Stimulated activated CD4-positive, alpha-beta T cell treated with anti-CD3 and anti-CD28 coated beads, TNF-alpha, amount 100 ng/mL, for 24 hours (primary cell): ENCODE measurements around the gene CAD.

ENCODE experiments used
- DNase-seq, 3 experiments: peaks; one replicate each; pipeline ENCODE4 v3.0.0-alpha.2; 2020; ENCODE audit warnings: low read depth in 3 of 3

The CAD gene

DNA sequence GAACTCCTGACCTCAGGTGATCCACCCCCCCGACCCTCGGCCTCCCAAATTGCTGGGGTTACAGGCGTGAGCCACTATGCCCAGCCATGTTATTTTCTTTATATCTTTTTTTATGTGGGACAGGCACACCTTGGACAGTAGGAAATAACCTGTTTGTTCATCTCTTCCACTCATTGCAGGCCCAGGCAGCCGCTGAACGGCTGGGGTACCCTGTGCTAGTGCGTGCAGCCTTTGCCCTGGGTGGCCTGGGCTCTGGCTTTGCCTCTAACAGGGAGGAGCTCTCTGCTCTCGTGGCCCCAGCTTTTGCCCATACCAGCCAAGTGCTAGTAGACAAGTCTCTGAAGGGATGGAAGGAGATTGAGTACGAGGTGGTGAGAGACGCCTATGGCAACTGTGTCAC, 8.4 kb downstream of the CAD start:
- no peak for DNase-seq

DNA sequence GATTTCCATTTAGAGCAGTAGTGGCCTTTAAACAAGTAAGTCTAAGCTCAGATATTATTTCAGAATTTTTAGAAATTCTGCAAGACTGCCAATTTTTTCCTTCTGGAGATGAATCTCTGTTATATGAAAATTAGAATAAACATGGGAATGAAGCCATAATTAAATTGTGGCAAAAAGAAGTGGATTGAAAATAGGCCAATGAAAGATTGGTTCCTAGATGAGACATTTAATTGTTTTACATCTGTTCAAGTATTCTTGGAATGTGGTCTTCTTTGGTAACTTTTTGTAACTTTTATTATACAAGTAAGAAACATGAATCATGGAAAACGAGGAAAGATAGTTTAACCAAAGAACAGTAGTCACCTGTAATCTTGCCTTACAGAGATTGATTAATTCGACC, 10.3 kb downstream of the CAD start:
- no peak for DNase-seq

DNA sequence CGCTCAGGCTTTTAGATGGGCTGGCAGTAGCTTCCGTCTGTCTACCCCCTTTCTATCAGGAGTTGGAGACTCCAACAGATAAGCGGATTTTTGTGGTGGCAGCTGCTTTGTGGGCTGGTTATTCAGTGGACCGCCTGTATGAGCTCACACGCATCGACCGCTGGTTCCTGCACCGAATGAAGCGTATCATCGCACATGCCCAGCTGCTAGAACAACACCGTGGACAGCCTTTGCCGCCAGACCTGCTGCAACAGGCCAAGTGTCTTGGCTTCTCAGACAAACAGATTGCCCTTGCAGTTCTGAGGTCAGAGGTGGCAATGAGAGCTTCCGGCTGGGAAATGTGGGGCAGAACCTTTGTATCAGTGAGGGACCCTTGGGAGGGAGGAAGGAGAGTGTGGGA, 14.8 kb downstream of the CAD start:
- DNase-seq = no peak

- no peak for DNase-seq
These were observed 16.2 kb downstream of the CAD start for GRCh38 chr2:27233341-27233740.

DNA sequence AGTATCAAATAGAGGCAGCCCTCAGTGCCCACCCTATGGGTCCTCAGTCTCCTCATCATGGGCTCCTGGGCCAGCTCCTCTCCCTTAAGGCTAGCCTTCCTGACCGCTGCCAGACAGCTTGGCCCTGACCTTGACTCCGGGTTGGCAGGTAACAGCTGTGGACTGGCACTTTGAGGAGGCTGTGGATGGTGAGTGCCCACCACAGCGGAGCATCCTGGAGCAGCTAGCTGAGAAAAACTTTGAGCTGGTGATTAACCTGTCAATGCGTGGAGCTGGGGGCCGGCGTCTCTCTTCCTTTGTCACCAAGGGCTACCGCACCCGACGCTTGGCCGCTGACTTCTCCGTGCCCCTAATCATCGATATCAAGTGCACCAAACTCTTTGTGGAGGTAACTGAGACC, 19.0 kb downstream of the CAD start:
- no peak for DNase-seq

DNA sequence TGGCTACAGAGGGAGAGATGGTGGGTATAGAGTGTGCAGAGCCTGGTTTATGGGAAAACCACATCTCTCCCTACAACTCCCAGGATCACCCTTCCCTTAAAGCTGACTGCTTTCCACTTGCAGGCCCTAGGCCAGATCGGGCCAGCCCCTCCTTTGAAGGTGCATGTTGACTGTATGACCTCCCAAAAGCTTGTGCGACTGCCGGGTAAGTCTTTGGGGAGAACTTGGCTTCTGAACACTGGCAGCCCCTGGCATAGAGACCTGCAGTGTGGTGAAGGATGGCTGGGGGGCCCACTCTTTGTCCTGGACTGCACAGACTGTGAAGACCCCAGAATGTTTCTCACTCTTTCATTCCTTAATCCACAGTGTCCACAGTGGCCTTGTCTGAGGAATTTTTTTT, 19.5 kb downstream of the CAD start:
- no peak for DNase-seq

DNA sequence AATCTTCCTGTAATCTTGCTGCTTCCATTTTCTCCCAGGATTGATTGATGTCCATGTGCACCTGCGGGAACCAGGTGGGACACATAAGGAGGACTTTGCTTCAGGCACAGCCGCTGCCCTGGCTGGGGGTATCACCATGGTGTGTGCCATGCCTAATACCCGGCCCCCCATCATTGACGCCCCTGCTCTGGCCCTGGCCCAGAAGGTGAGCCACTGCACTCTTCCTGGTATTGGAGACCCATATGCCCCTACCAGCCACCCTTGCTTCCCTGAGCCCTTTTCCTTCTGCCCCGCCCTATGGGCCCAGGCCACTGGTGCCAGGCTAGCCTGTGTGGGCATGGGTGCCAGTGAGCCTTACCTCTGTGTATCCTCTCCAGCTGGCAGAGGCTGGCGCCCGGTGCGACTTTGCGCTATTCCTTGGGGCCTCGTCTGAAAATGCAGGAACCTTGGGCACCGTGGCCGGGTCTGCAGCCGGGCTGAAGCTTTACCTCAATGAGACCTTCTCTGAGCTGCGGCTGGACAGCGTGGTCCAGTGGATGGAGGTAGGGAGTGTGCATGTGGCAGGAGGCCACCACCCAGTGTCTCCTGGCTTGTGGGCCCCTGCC, 20.3 kb downstream of the CAD start:
- DNase-seq = no peak

GRCh38 chr2:27238976-27239375, 21.8 kb downstream of the CAD start:
- DNase-seq = no peak

DNA sequence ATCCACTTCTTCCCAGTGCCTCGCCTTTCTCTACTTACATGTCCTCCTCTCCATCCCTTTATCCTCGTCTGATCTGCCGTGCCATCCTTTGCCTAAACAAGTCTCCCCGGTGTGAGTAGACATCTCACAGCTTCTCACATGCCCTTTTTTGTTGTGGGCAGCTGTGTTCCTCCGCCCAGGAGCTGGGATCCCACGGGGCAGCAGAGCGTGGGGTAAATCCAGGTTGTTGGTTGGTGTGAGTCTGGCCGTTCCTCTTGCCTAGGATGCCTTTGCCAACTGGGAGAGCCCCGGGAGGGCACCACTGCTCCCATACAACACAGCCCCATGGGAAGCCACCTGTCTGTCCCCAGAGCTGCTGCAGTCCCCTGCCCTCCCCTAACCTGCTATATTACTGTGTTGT, 23.2 kb downstream of the CAD start:
- DNase-seq = no peak

GRCh38 chr2:27241761-27242613, 24.8 kb downstream of the CAD start:
- no peak for DNase-seq

- DNase-seq = no peak
These were observed 25.4 kb downstream of the CAD start for GRCh38 chr2:27242614-27242951.

DNA sequence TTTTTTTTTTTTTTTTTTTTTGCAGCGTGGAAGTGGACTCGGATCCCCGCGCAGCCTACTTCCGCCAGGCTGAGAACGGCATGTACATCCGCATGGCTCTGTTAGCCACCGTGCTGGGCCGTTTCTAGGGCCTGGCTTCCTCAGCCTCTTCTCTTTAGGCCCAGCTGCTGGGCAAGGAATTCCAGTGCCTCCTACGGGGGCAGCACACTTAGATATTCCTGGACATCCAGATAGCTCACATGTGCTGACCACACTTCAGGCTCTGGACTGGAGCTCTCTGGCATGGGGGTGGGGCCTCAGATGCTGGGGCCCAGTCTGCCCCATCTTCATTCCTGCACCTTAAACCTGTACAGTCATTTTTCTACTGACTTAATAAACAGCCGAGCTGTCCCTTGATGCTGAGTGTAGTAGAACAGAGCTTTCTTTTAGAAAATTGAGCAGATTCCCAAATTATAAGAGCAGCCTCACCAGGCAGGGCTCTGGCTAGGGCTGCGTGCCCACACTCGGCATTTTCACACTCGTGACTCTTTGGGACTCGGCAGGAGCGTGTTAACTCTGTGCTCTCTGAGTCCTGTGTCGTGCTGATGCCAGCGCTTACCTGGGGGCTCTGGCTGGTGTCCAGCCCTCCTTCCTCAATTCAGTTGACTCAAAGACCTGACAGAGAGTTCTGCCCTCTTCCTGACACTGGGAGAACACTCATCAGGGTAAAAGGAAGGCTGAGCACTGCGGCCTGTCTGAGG, 26.4 kb downstream of the CAD start:
- no peak for DNase-seq

DNA sequence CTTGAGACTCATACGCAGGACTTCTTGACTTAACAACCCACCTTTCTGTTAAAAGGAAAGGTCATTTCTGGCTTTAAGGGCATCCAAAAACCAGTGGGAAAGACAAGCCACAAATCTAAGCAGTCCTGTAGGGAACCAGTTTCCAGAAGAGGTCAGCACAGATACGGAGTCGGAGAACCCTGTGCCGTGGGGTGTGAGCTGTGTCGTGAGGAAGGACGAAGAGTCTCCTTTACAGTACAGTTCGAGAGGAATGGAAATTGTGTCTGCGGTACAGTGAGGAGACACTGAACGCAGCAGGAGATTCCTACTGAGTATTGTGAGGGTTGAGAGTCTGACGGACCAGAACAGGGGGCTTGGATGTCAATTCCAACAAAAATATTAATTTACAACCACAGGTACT, 27.9 kb downstream of the CAD start:
- DNase-seq = no peak

DNA sequence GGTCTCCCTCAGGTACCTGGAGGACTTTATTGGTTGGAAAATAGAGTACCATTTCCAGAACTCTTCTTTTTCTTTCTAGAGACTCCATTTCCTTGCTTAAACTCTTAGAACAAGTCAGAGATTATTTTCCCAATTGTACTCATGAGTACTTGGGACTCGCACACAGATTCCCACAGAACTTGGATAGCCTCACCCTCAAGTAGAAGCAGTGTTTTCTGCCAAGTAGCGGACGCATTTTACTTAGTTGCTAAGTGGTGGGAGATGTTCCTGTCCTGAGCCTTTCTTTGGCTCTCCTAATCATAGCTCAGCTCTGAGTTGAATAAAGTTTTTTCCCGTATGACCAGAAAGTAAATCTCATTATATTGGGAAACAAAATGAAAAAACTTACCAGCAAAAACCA, 28.5 kb downstream of the CAD start:
- no peak for DNase-seq

DNA sequence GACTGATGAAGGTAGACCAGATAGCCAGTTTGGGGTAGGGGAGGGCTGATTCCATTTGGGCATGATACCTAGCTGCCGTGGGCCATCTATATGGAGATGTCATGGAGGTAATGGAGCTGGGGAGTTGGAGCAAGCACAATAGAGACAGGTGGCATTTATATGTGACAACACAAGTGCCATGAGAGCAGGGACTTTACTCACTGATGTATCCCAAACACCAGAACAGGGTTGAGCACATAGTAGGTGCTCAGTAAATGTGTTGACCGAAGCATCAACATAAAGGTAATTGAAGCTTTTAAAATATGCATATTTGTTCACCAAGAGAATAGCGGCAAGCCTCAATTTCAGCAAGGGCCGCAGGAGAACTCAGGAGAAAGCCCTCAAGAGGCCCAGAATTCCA, 30.7 kb downstream of the CAD start:
- DNase-seq = no peak

DNA sequence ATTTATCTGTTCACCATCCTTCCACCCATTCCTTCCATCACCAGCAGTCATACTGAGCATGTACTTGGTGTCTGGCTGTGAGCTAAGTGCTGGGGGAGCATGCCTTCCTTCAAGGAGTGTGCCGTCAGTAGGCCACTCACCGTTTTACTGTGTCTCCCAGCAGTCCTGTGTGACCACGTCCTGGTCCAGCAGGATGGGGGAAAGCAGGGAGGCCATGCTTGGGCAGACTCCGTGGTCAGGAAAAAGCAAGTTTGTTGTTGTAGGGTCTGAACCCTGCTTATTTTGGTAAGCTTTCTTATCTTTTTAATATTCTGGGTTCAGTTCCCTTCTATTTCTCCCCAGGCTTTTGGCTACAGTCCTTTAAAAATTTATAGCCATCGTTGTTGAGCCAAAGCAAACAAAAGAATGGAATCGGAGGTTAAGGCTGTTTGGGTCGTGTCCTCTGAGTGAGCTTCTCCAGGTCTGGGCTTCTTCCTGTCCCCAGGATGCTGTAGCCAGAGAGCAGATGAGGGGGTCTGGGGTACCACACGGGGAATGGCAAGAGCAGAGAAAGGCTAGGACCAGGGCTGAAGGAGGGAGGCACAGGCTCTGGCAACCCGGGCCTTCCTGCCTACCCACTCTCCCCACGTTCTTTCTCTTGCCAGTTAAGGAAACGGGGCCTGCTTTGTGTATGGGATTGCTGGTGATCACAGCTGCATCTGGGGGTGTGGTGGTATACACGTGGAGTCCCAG, 32.2 kb downstream of the CAD start:
- DNase-seq = no peak

DNA sequence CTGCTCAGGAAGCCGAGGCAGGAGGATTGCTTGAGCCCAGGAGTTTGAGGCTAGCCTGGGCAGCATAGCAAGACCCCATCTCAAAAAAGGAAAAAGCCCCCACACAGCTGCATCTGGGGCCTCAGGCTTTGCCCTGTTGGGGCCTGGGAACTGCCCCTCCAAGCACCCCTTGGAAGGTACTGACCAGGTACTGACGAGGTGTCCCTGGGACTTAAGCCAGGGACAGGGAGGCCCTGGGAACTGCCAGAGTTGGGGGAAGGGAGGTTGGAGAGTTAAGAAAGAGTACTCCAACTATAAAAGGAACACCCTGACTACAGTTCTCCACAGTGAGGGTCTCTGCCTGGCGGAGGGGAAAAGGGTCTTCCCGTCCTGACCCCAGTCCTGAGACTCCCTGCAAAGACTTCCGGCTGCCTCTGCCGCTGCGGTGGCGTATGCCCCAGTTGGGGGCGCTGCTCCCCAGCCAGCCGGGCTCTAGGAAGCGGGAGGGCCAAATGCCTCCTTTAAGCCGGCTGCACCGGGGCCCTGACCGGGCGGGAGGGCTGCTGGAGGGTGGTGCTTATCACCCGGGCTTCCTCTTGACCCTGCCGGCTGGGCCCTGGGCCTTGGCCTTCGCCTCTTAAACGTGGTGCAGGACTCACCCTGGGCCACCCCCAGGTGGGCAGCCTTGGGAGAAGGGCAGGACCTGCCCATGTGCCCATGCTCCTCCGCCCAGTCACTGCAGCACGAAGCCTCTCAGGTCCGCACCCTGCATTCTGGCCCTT, 32.9 kb downstream of the CAD start:
- peak in 2 of 3 experiments; percentile 12 to 59 for DNase-seq

DNA sequence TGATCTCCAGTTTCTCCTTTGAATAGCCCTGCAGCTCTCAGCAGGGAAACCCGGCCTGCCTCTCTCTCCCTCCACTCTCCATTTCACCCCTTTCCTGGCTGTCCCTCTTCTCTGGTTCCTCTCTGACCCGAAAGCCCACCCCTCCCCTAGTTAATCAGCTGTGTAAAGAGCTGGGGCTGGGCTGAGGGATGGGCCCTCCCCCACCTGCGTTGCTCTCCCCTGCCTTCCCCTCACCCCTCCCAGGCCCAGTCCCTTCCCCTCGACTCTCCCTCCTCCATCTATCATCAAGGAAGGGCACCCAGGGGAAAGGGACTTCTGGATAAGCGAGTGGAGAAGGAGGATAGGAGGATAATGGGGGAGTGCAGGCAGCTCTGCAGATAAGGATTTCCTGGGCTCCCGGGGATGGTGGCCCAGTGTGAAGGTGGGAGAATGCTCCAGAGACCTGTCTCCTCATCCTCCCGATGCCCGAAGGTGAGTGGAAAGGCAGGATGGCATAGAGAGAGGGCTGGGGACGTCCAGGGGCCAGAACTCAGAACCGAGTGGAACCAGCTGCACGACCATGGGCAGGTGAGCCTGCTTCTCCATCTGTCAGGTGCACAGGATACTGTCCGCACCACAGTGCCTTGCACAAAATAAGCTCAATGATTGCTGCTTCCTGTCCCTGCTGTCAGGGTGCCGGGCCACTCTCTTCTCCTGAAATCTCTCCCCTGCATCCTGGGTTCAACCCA, 33.6 kb downstream of the CAD start:
- no peak for DNase-seq

DNA sequence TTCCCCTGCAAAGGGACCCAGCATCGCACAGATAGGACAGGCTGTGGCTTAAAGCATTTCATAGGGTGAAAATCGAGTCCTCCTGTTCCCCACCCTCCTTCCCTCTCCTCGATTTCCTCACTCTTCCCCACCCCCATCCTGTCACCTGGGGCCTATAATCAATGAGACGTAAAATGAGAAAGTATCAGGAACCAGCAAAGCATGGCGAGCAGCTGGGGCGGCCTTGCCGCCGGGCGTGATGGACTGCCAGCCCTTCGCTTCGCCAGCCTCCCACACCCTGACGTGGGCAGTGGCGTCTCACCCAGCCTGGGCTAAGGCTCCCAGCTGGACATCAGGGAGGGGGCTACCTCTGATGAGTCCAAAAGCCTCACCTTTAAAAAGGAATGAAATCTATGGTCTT, 34.6 kb downstream of the CAD start:
- no peak for DNase-seq

- no peak for DNase-seq
These were observed 38.0 kb downstream of the CAD start for GRCh38 chr2:27255187-27255586.

GRCh38 chr2:27255660-27256059, 38.5 kb downstream of the CAD start:
- no peak for DNase-seq
